Breast epithelium (tissue), 4 donors: ENCODE results near the gene IGSF22. TPM values are rescaled to one million over a fixed set of nuclear protein-coding genes. Genes with fewer than 3 reads are reported as not detected.
A peak's percentile ranks its signal among the peaks of the same experiment; 100 is the strongest.

Source experiments
- DNase-seq, 2 donors: peaks; one replicate each; pipeline ENCODE4 v3.0.0-alpha.2; 2019; ENCODE audit warnings: low spot score in 2 of 2
- H3K27ac ChIP-seq, 2 donors: fragments of 200-600 bp; sonication (generic) in 1 of 2; one replicate each; pipeline ENCODE4 v1.5.1; 2016 to 2019; ENCODE audit warnings: mild to moderate bottlenecking in 1 of 2
- H3K27me3 ChIP-seq, 2 donors: fragments of 200-600 bp; sonication (generic) in 1 of 2; one replicate each; pipeline versions ENCODE4 v1.5.1 to v1.6.0; 2017 to 2019; ENCODE audit warnings: control low read depth in 1 of 2, mild to moderate bottlenecking in 1 of 2
- H3K36me3 ChIP-seq: fragments of 200-600 bp; one replicate; pipeline ENCODE4 v1.5.1; 2019
- H3K4me1 ChIP-seq, 2 donors: fragments of 200-600 bp; sonication (generic); one replicate each; pipeline ENCODE4 v1.5.1; 2016 to 2019; ENCODE audit warnings: control low read depth in 1 of 2
- H3K4me3 ChIP-seq, 3 donors: fragments of 200-600 bp; sonication (generic); 1 replicate in 2 of 3; 2 replicates in 1 of 3; pipeline ENCODE4 v1.5.1; 2016 to 2019; ENCODE audit warnings: mild to moderate bottlenecking in 3 of 3, moderate library complexity in 2 of 3
- H3K9me3 ChIP-seq, 2 donors: fragments of 200-600 bp; sonication (generic) in 1 of 2; one replicate each; pipeline ENCODE4 v1.5.1; 2016 to 2019; ENCODE audit warnings: control low read depth in 1 of 2
- POLR2A ChIP-seq: fragments of 450-650 bp; IDR thresholded peaks from one replicate; pipeline ENCODE4 v1.6.1; 2016; ENCODE audit warnings: antibody characterized with exemption, mild to moderate bottlenecking, moderate library complexity
- POLR2AphosphoS5 ChIP-seq, 3 donors: sonication (generic); formaldehyde crosslinking; IDR thresholded peaks; one replicate each; pipeline ENCODE4 v1.6.1; 2017; ENCODE audit warnings: antibody characterized with exemption in 3 of 3
- intact Hi-C: fragments of 100-400 bp; cut with DNase I; formaldehyde crosslinking; loops from one replicate; pipeline ENCODE4 v1.15.1; 2023; ENCODE audit warnings: low total_unique reads
- total RNA-seq, 3 donors: library from RNA; depleted of rRNA; stranded (reverse); fragments of >200 nt; gene quantifications; one replicate each; pipeline ENCODE4 v1.1.0, GENCODE V29; 2016
- TF ChIP-seq, protein P1 (sequence below), 3 donors: fragments of 450-650 bp; IDR thresholded peaks; one replicate each; pipeline ENCODE4 v1.5.1; 2016 to 2017; ENCODE audit warnings: antibody characterized with exemption in 3 of 3, mild to moderate bottlenecking in 3 of 3, moderate library complexity in 3 of 3

IGSF22 gene
- total RNA-seq, 3 donors from 2014 or later = 0.44 to 0.66 TPM; not detected in 1

DNA sequence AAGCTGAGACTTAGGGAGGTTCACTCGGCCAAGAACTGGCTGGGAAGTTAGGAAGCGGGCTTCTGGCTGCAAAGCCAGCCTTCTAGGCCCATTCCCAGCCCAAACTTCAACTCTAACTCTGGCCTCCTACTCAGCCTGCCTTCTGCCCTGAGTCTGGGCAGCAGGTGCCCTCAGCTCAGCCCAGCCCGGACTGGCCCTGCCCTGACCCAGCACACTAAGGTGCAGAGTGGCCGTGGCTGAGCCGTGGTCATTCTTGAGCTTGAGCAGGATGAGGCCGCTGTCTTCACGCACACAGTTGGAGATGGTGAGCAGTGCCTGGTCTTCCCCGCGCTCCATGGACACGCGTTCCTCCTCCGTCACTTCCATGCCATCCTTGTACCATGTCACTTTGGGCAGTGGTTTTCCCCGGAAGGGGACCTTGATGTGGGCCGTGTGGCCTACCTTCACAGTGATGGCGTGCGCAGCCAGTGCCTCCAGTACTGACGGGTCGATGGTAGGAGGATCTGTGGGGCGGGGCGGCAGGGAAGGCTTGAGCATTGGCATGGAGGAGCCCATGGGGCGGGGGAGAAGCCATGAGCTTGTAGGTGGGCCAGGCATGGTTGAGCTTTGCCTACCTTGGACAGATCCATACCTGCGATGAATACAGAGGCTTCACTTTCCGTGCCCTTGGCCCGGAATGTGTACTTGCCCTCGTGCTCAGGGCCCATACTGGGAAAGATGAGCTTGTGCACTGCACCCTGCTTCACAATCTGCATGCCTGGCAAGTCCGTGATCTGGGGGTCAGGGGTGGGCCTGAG is 12.1 kb downstream of the IGSF22 start:
- Histone ChIP-seq H3K4me3 (no peak overlapping the region), H3K4me1 (no peaks in the 10 kb centered on the region), H3K36me3 (no peaks in the 10 kb centered on the region), H3K27me3 (no peaks in the 10 kb centered on the region), H3K9me3 (no peaks in the 10 kb centered on the region), H3K27ac (no peak overlapping the region)
- intact Hi-C loops = no loop called here
- DNase-seq = no peak
- TF ChIP-seq, protein P1, sequence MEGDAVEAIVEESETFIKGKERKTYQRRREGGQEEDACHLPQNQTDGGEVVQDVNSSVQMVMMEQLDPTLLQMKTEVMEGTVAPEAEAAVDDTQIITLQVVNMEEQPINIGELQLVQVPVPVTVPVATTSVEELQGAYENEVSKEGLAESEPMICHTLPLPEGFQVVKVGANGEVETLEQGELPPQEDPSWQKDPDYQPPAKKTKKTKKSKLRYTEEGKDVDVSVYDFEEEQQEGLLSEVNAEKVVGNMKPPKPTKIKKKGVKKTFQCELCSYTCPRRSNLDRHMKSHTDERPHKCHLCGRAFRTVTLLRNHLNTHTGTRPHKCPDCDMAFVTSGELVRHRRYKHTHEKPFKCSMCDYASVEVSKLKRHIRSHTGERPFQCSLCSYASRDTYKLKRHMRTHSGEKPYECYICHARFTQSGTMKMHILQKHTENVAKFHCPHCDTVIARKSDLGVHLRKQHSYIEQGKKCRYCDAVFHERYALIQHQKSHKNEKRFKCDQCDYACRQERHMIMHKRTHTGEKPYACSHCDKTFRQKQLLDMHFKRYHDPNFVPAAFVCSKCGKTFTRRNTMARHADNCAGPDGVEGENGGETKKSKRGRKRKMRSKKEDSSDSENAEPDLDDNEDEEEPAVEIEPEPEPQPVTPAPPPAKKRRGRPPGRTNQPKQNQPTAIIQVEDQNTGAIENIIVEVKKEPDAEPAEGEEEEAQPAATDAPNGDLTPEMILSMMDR (IDR thresholded peaks at IDR 0.05) = no peak
- no peak for TF ChIP-seq POLR2A
- no peak for TF ChIP-seq POLR2AphosphoS5 (IDR thresholded peaks at IDR 0.05)

GRCh38 chr11:18710545-18710944 is 15.4 kb downstream of the IGSF22 start:
- Histone ChIP-seq H3K36me3 (no peaks in the 10 kb centered on the region), H3K4me1 (peaks cover 0 to 3% of the 10 kb centered on the region in 2 donors), H3K4me3 (no peak overlapping the region), H3K27ac (no peak overlapping the region), H3K27me3 (no peaks in the 10 kb centered on the region), H3K9me3 (no peaks in the 10 kb centered on the region)
- intact Hi-C loops = no loop called here
- no peak for TF ChIP-seq POLR2AphosphoS5 (IDR thresholded peaks at IDR 0.05)
- TF ChIP-seq, protein P1 (IDR thresholded peaks at IDR 0.05) = no peak
- no peak for TF ChIP-seq POLR2A
- peak in 1 of 2 donors; percentile 35 for DNase-seq

- no peak overlapping the region for H3K27ac ChIP-seq
- no peaks in the 10 kb centered on the region for H3K9me3 ChIP-seq
- no peaks in the 10 kb centered on the region for H3K36me3 ChIP-seq
- no peak for TF ChIP-seq POLR2AphosphoS5 (IDR thresholded peaks at IDR 0.05)
- TF ChIP-seq, protein P1 (IDR thresholded peaks at IDR 0.05) = no peak
- no peak for TF ChIP-seq POLR2A
- no peaks in the 10 kb centered on the region for H3K27me3 ChIP-seq
- intact Hi-C loops = no loop called here
- peak in 1 of 2 donors; percentile 30 for DNase-seq
- peaks cover 0 to 4% of the 10 kb centered on the region in 2 donors for H3K4me1 ChIP-seq
- H3K4me3 ChIP-seq = no peak overlapping the region
Measured at GRCh38 chr11:18709414-18709813, 16.6 kb downstream of the IGSF22 start.

- intact Hi-C loops = no loop called here
Measured at GRCh38 chr11:18707811-18708340, 18.1 kb downstream of the IGSF22 start.

More at GRCh38 chr11:18707811-18708340, 18.1 kb downstream of the IGSF22 start:
- TF ChIP-seq POLR2AphosphoS5 (IDR thresholded peaks at IDR 0.05) (no peak), POLR2A (no peak)
- TF ChIP-seq, protein P1 (IDR thresholded peaks at IDR 0.05) = no peak
- peaks cover 0 to 4% of the 10 kb centered on the region in 2 donors for H3K4me1 ChIP-seq
- no peak overlapping the region for H3K27ac ChIP-seq
- DNase-seq = peak in 1 of 2 donors; percentile 47
- no peaks in the 10 kb centered on the region for H3K27me3 ChIP-seq
- H3K9me3 ChIP-seq = no peaks in the 10 kb centered on the region
- no peak overlapping the region for H3K4me3 ChIP-seq
- no peaks in the 10 kb centered on the region for H3K36me3 ChIP-seq
